ENCODE results near the gene PCCA. TPM values are rescaled to one million over a fixed set of nuclear protein-coding genes. Genes with fewer than 3 reads are reported as not detected.

Gene PCCA
- total RNA-seq, 2 donors from 2014 or later = 19.6 to 38.6 TPM

- H3K9me3 ChIP-seq = no peaks in the 10 kb centered on the region
- H3K27me3 ChIP-seq = no peaks in the 10 kb centered on the region
- no peak for DNase-seq (ENCODE audit: low spot score)
- no peaks in the 10 kb centered on the region for H3K4me1 ChIP-seq
- H3K36me3 ChIP-seq = no peaks in the 10 kb centered on the region
- no peak overlapping the region for H3K27ac ChIP-seq
- H3K4me3 ChIP-seq = no peak overlapping the region
- no peak for TF ChIP-seq CTCF (IDR thresholded peaks at IDR 0.05)
Measured at GRCh38 chr13:100175803-100176182, 86.9 kb downstream of the PCCA start.

DNA sequence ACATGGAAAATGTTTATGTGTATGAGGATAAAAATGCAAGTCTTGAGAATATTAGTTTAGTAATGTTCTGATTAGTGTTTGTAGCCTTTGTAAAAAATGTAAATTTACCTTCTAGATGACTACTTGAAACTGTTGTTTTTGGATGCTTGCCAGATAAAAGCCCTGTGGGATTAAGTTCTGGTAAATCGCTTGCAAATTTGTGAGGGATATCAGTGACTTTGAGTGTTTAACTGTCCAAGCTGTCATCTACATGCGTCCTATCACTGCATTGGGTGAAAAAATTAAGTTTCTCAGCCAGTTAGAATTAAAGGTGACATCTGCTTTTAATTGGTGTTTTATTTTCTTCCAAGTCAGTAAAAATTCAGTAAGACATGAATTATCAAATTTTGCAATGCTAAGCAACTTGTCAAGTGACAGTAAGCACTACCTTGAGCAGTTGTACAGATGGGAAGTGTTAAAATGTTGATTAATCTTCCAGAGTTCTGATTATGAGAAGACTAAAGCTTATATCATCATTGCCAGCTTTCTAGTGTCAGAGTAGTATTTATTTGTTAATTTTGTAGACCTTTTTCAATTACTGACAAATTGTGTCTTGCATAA lies 88.0 kb downstream of the PCCA start:
- H3K27ac ChIP-seq = no peak overlapping the region
- no peak for DNase-seq (ENCODE audit: low spot score)
- no peaks in the 10 kb centered on the region for H3K36me3 ChIP-seq
- H3K27me3 ChIP-seq = no peaks in the 10 kb centered on the region
- TF ChIP-seq CTCF (IDR thresholded peaks at IDR 0.05) = no peak
- H3K4me3 ChIP-seq = no peak overlapping the region
- no peaks in the 10 kb centered on the region for H3K4me1 ChIP-seq
- no peaks in the 10 kb centered on the region for H3K9me3 ChIP-seq

- no peaks in the 10 kb centered on the region for H3K36me3 ChIP-seq
- no peak for DNase-seq (ENCODE audit: low spot score)
- H3K9me3 ChIP-seq = no peaks in the 10 kb centered on the region
- H3K4me1 ChIP-seq = no peaks in the 10 kb centered on the region
- no peak overlapping the region for H3K4me3 ChIP-seq
- no peaks in the 10 kb centered on the region for H3K27me3 ChIP-seq
- TF ChIP-seq CTCF (IDR thresholded peaks at IDR 0.05) = no peak
- no peak overlapping the region for H3K27ac ChIP-seq
Measured at GRCh38 chr13:100178309-100178708, 89.4 kb downstream of the PCCA start.

- Histone ChIP-seq H3K9me3 (no peaks in the 10 kb centered on the region), H3K36me3 (no peaks in the 10 kb centered on the region), H3K27me3 (no peaks in the 10 kb centered on the region), H3K4me3 (no peak overlapping the region), H3K4me1 (no peaks in the 10 kb centered on the region), H3K27ac (no peak overlapping the region)
- no peak for DNase-seq (ENCODE audit: low spot score)
- TF ChIP-seq CTCF (IDR thresholded peaks at IDR 0.05) = no peak
Measured at GRCh38 chr13:100179276-100179675, 90.4 kb downstream of the PCCA start.

DNA sequence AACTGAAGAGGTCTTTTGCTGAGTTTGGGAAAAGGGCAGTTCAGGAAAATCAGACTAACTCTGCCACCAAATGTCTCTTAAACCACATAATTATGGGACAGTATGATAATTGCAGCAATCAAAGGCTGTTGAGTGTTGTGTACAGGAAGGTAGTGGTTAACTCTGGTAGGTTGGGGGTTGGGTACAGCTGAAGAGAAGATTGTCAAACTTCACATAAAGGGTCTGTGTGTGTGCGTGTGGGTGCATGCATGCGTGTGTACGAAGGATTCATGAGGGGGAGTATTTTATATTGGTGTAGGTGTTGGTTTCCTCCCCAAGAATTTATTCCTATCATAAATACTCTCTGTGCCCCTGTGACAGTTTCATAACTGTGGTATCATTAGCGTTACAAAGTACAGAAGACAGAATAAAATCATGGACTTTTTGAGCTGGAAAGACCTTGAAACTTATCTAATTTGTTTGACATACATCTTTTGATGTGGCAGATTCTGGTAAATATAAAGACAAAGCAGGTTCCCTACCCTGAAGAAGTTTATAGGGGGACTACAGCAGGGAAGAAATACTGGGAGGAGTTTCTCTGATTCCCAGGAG lies 94.1 kb downstream of the PCCA start:
- Histone ChIP-seq H3K4me1 (no peaks in the 10 kb centered on the region), H3K27ac (no peak overlapping the region), H3K27me3 (no peaks in the 10 kb centered on the region), H3K36me3 (no peaks in the 10 kb centered on the region), H3K4me3 (no peak overlapping the region), H3K9me3 (no peaks in the 10 kb centered on the region)
- DNase-seq (ENCODE audit: low spot score) = no peak
- TF ChIP-seq CTCF (IDR thresholded peaks at IDR 0.05) = no peak

GRCh38 chr13:100184095-100184494 lies 95.2 kb downstream of the PCCA start:
- no peak for DNase-seq (ENCODE audit: low spot score)
- H3K9me3 ChIP-seq = no peaks in the 10 kb centered on the region
- H3K36me3 ChIP-seq = no peaks in the 10 kb centered on the region
- H3K27me3 ChIP-seq = no peaks in the 10 kb centered on the region
- H3K4me1 ChIP-seq = no peaks in the 10 kb centered on the region
- no peak overlapping the region for H3K4me3 ChIP-seq
- H3K27ac ChIP-seq = no peak overlapping the region
- no peak for TF ChIP-seq CTCF (IDR thresholded peaks at IDR 0.05)
